ENCODE data around the gene ACTR5.

DNA sequence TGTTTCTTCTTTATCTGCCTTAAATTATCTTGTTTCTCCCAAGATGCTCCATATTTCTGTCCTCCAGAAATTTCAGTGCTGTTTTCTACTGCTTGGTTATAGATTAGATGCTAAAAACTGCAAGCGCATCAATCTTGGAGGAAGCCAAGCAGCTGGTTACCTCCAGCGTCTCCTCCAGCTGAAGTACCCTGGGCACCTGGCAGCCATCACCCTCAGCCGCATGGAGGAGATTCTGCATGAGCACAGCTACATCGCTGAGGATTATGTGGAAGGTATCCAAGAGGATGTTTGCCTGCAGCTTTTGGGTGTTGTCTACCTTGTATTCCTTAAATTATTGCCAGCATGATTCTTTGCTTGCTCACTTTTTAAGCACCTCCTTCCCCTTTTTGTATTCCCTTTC is 3.8 kb downstream of the ACTR5 start:
- TF ChIP-seq ZBTB7A (IDR thresholded peaks at IDR 0.05; ENCODE audit: low read depth) (no peak), RAD21 (IDR thresholded peaks at IDR 0.05; ENCODE audit: low read depth) (no peak), YY1 (IDR thresholded peaks at IDR 0.05; ENCODE audit: low read depth) (no peak)
- TF ChIP-seq, protein P1, sequence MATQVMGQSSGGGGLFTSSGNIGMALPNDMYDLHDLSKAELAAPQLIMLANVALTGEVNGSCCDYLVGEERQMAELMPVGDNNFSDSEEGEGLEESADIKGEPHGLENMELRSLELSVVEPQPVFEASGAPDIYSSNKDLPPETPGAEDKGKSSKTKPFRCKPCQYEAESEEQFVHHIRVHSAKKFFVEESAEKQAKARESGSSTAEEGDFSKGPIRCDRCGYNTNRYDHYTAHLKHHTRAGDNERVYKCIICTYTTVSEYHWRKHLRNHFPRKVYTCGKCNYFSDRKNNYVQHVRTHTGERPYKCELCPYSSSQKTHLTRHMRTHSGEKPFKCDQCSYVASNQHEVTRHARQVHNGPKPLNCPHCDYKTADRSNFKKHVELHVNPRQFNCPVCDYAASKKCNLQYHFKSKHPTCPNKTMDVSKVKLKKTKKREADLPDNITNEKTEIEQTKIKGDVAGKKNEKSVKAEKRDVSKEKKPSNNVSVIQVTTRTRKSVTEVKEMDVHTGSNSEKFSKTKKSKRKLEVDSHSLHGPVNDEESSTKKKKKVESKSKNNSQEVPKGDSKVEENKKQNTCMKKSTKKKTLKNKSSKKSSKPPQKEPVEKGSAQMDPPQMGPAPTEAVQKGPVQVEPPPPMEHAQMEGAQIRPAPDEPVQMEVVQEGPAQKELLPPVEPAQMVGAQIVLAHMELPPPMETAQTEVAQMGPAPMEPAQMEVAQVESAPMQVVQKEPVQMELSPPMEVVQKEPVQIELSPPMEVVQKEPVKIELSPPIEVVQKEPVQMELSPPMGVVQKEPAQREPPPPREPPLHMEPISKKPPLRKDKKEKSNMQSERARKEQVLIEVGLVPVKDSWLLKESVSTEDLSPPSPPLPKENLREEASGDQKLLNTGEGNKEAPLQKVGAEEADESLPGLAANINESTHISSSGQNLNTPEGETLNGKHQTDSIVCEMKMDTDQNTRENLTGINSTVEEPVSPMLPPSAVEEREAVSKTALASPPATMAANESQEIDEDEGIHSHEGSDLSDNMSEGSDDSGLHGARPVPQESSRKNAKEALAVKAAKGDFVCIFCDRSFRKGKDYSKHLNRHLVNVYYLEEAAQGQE (IDR thresholded peaks at IDR 0.05; ENCODE audit: low read depth): no peak

Data from Ishikawa (cell line).